Neural progenitor cell (in vitro differentiated cells): ENCODE measurements around the gene MIS18A. TPM values are rescaled to one million over a fixed set of nuclear protein-coding genes. Genes with fewer than 3 reads are reported as not detected.

Source experiments
- DNase-seq: peaks from one replicate; pipeline ENCODE4 v3.0.0-alpha.2; 2016; ENCODE audit warnings: low spot score
- H2AFZ ChIP-seq: fragments of 200-600 bp; sonication (generic); replicated peaks from 2 replicates; pipeline ENCODE4 v1.6.1; 2016; ENCODE audit warnings: antibody characterized with exemption
- H3F3A ChIP-seq: fragments of 200-600 bp; sonication (generic); 2 replicates; pipeline ENCODE4 v1.6.1; 2016; ENCODE audit warnings: antibody characterized with exemption, low read depth
- H3K27ac ChIP-seq: fragments of 200-600 bp; sonication (generic); 2 replicates; pipeline ENCODE4 v1.5.1; 2016; ENCODE audit warnings: mild to moderate bottlenecking
- H3K27me3 ChIP-seq: fragments of 200-600 bp; sonication (generic); 2 replicates; pipeline ENCODE4 v1.6.1; 2016; ENCODE audit warnings: mild to moderate bottlenecking, moderate library complexity
- H3K36me3 ChIP-seq: fragments of 200-600 bp; sonication (generic); 2 replicates; pipeline ENCODE4 v1.5.1; 2016
- H3K4me1 ChIP-seq: fragments of 200-600 bp; sonication (generic); 2 replicates; pipeline ENCODE4 v1.6.1; 2016; ENCODE audit warnings: mixed run types
- H3K4me2 ChIP-seq: fragments of 200-600 bp; sonication (generic); 2 replicates; pipeline ENCODE4 v1.6.1; 2016
- H3K4me3 ChIP-seq: fragments of 200-600 bp; sonication (generic); 2 replicates; pipeline ENCODE4 v1.5.1; 2016
- H3K79me2 ChIP-seq: fragments of 200-600 bp; sonication (generic); 2 replicates; pipeline ENCODE4 v1.6.1; 2016; ENCODE audit warnings: low read depth
- H3K9ac ChIP-seq: fragments of 200-600 bp; sonication (generic); 2 replicates; pipeline ENCODE4 v1.6.1; 2016
- H3K9me3 ChIP-seq: fragments of 200-600 bp; sonication (generic); 2 replicates; pipeline ENCODE4 v1.5.1; 2016; ENCODE audit warnings: low read depth
- H4K20me1 ChIP-seq: fragments of 200-600 bp; sonication (generic); 2 replicates; pipeline ENCODE4 v1.6.1; 2016; ENCODE audit warnings: low read depth
- H3K27ac Mint-ChIP-seq: 3 replicates; pipeline ENCODE4 v1.8.0; 2021; ENCODE audit warnings: mixed read lengths
- H3K27me3 Mint-ChIP-seq: 2 replicates; pipeline ENCODE4 v1.8.0; 2022; ENCODE audit warnings: low read depth, mild to moderate bottlenecking, inconsistent platforms, moderate library complexity, mixed read lengths; ENCODE audit not compliant: insufficient read depth
- H3K36me3 Mint-ChIP-seq: 3 replicates; pipeline ENCODE4 v1.8.0; 2021; ENCODE audit warnings: mixed read lengths
- H3K4me1 Mint-ChIP-seq: 3 replicates; pipeline ENCODE4 v1.8.0; 2021; ENCODE audit warnings: mixed read lengths
- H3K4me3 Mint-ChIP-seq: 3 replicates; pipeline ENCODE4 v1.8.0; 2021; ENCODE audit warnings: mild to moderate bottlenecking, moderate library complexity, mixed read lengths
- H3K9me3 Mint-ChIP-seq: 3 replicates; pipeline ENCODE4 v1.8.0; 2020; ENCODE audit warnings: mixed read lengths
- CTCF ChIP-seq: fragments of 200-600 bp; sonication (generic); IDR thresholded peaks from 2 replicates; pipeline ENCODE4 v1.5.1; 2017; ENCODE audit warnings: antibody characterized with exemption, mild to moderate bottlenecking
- EZH2 ChIP-seq: fragments of 200-600 bp; sonication (generic); IDR thresholded peaks from 2 replicates; pipeline ENCODE4 v1.6.1; 2017; ENCODE audit warnings: antibody characterized with exemption, mild to moderate bottlenecking, moderate library complexity
- EZH2phosphoT487 ChIP-seq: fragments of 200-600 bp; sonication (generic); IDR thresholded peaks from 2 replicates; pipeline ENCODE4 v1.6.1; 2017; ENCODE audit warnings: antibody characterized with exemption
- total RNA-seq: library from RNA; depleted of rRNA; stranded (reverse); fragments of >200 nt; gene quantifications from 2 replicates; pipeline ENCODE4 v1.2.3, GENCODE V29; 2015; ENCODE audit warnings: low replicate concordance

MIS18A gene
- total RNA-seq, 1 donor from 2014 or later = 64.0 TPM

- Histone ChIP-seq H3K36me3 (no peaks in the 10 kb centered on the region), H3K27ac (no peak overlapping the region), H3F3A (no peaks in the 10 kb centered on the region), H3K9me3 (no peaks in the 10 kb centered on the region), H2AFZ (no peak overlapping the region), H3K9ac (no peak overlapping the region), H3K4me3 (no peak overlapping the region), H4K20me1 (no peaks in the 10 kb centered on the region), H3K27me3 (no peaks in the 10 kb centered on the region), H3K4me2 (no peak overlapping the region), H3K79me2 (no peaks in the 10 kb centered on the region), H3K4me1 (no peaks in the 10 kb centered on the region)
- no peak overlapping the region for H3K27ac Mint-ChIP-seq
- TF ChIP-seq CTCF (no peak), EZH2 (no peak), EZH2phosphoT487 (no peak)
- H3K4me3 Mint-ChIP-seq = no peak overlapping the region
- no peaks in the 10 kb centered on the region for H3K9me3 Mint-ChIP-seq
- DNase-seq = no peak
- peaks cover 11% of the 10 kb centered on the region for H3K36me3 Mint-ChIP-seq
- H3K4me1 Mint-ChIP-seq = no peaks in the 10 kb centered on the region
- H3K27me3 Mint-ChIP-seq = peaks cover 5% of the 10 kb centered on the region
These were observed 18.6 kb upstream of the MIS18A start for GRCh38 chr21:32297449-32297848.

DNA sequence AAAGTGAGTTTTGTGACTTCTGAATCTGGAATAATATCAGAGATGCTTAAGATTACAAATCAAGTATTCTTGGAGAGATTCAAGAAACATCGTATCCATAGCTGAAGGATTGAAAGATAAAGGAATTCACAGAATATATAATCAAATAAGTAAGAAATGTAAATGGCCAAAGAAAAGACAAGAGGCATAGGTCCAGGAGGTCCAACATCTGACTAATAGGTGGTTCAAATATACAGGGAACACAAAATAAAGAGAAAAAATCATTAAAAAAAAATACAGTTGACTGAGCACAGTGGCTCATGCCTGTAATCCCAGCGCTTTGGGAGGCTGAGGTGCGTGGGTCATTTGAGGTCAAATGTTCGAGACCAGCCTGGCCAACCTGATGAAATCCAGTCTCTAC lies 6.6 kb upstream of the MIS18A start:
- no peaks in the 10 kb centered on the region for H3K9me3 Mint-ChIP-seq
- H3K9ac ChIP-seq = no peak overlapping the region
- no peaks in the 10 kb centered on the region for H3K79me2 ChIP-seq
- no peaks in the 10 kb centered on the region for H3K9me3 ChIP-seq
- no peak for DNase-seq
- peaks cover 2% of the 10 kb centered on the region for H3K4me1 Mint-ChIP-seq
- no peaks in the 10 kb centered on the region for H4K20me1 ChIP-seq
- no peak overlapping the region for H3K4me3 Mint-ChIP-seq
- no peaks in the 10 kb centered on the region for H3K27me3 ChIP-seq
- peaks cover 1% of the 10 kb centered on the region for H3K36me3 Mint-ChIP-seq
- H3K4me1 ChIP-seq = no peaks in the 10 kb centered on the region
- peaks cover 2% of the 10 kb centered on the region for H3K27me3 Mint-ChIP-seq
- no peak overlapping the region for H3K27ac Mint-ChIP-seq
- H2AFZ ChIP-seq = no peak overlapping the region
- TF ChIP-seq EZH2 (no peak), EZH2phosphoT487 (no peak), CTCF (no peak)
- H3K36me3 ChIP-seq = no peaks in the 10 kb centered on the region
- H3F3A ChIP-seq = no peaks in the 10 kb centered on the region
- H3K4me2 ChIP-seq = no peak overlapping the region
- no peak overlapping the region for H3K4me3 ChIP-seq
- no peak overlapping the region for H3K27ac ChIP-seq

DNA sequence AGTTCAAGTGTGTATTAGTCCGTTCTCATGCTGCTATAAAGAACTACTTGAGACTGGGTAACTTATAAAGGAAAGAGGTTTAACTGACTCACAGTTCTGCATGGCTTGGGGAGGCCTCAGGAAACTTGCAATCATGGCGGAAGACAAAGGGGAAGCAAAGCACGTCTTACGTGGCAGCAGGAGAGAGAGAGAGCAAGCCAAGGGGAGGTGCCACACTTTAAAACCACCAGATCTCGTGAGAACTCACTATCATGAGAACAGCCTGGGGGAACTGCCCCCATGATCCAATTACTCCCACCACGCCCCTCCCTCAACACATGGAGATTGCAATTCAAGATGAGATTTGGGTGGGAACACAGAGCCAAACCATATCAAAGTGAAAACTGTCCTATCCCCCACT lies 4.1 kb upstream of the MIS18A start:
- H3K36me3 Mint-ChIP-seq = peaks cover 1% of the 10 kb centered on the region
- Histone ChIP-seq H3K79me2 (peaks cover 6% of the 10 kb centered on the region), H3K36me3 (no peaks in the 10 kb centered on the region), H3K9me3 (no peaks in the 10 kb centered on the region), H4K20me1 (no peaks in the 10 kb centered on the region), H3K27ac (no peak overlapping the region), H3K4me2 (no peak overlapping the region), H3K9ac (no peak overlapping the region), H3K27me3 (no peaks in the 10 kb centered on the region), H2AFZ (no peak overlapping the region), H3K4me1 (no peaks in the 10 kb centered on the region), H3F3A (peaks cover 5% of the 10 kb centered on the region), H3K4me3 (no peak overlapping the region)
- TF ChIP-seq CTCF (no peak), EZH2phosphoT487 (no peak), EZH2 (no peak)
- H3K9me3 Mint-ChIP-seq = no peaks in the 10 kb centered on the region
- H3K27me3 Mint-ChIP-seq = peaks cover 4% of the 10 kb centered on the region
- no peak for DNase-seq
- no peak overlapping the region for H3K4me3 Mint-ChIP-seq
- peaks cover 13% of the 10 kb centered on the region for H3K4me1 Mint-ChIP-seq
- no peak overlapping the region for H3K27ac Mint-ChIP-seq

DNA sequence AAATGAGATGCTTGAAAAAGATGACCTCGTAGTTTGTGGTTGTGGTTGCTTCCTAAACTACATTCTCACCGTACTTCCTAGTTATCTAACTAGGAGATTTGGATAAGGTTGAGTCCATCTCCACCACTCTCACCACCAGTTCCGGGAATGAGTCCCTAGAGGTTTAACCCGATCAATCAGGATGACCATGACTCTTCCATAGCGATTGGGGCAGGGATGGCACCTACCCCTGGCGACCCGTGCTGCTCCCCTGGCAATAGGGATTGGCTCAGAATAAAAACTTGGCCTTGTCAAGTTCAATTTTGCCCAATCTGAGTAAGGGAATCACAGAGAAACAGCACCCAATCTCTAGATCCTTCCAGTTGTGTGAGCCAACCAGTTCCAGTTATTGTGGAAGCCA lies 2.7 kb upstream of the MIS18A start:
- TF ChIP-seq EZH2 (no peak), EZH2phosphoT487 (no peak), CTCF (no peak)
- H3K4me3 Mint-ChIP-seq = no peak overlapping the region
- DNase-seq = no peak
- Histone ChIP-seq H3K4me3 (no peak overlapping the region), H4K20me1 (no peaks in the 10 kb centered on the region), H3K79me2 (peaks cover 20% of the 10 kb centered on the region), H3K27ac (no peak overlapping the region), H3K27me3 (no peaks in the 10 kb centered on the region), H2AFZ (no peak overlapping the region), H3K4me2 (no peak overlapping the region), H3K9ac (no peak overlapping the region), H3K9me3 (no peaks in the 10 kb centered on the region), H3K36me3 (no peaks in the 10 kb centered on the region), H3K4me1 (peaks cover 6% of the 10 kb centered on the region), H3F3A (peaks cover 5% of the 10 kb centered on the region)
- peaks cover 4% of the 10 kb centered on the region for H3K27me3 Mint-ChIP-seq
- H3K4me1 Mint-ChIP-seq = peaks cover 18% of the 10 kb centered on the region
- H3K9me3 Mint-ChIP-seq = no peaks in the 10 kb centered on the region
- H3K27ac Mint-ChIP-seq = no peak overlapping the region
- peaks cover 1% of the 10 kb centered on the region for H3K36me3 Mint-ChIP-seq
